HG03558 (cell line): ENCODE results near the gene FAM107A.
A peak's percentile ranks its signal among the peaks of the same experiment; 100 is the strongest.
"Not testable (repeated sequence)": the region's sequence is repeated elsewhere in the genome, so short reads cannot be mapped to it uniquely, and the experiment has no call there.

ENCODE experiments used
- ATAC-seq: cut with Tn5 transposase; IDR thresholded peaks from one replicate; pipeline ENCODE4 v1.9.1; 2021; ENCODE audit warnings: moderate number of reproducible peaks; ENCODE audit not compliant: unreplicated experiment; ENCODE audit errors: extremely low read depth

Gene FAM107A

GRCh38 chr3:58540176-58540858 is 36.9 kb downstream of the FAM107A start:
- ATAC-seq, result no peak

- ATAC-seq, result no peak
Measured at GRCh38 chr3:58539626-58540025, 37.6 kb downstream of the FAM107A start.

GRCh38 chr3:58537412-58538301 is 39.5 kb downstream of the FAM107A start:
- no peak for ATAC-seq

GRCh38 chr3:58536501-58537411 is 40.4 kb downstream of the FAM107A start, which contains the start of gene ACOX2:
ACOX2 (minus strand) TSS chr3:58537190; CDS start chr3:58535106, 2,084 bp downstream.
- ATAC-seq, result no peak

- ATAC-seq, result no peak
Measured at GRCh38 chr3:58535531-58536500, 41.4 kb downstream of the FAM107A start.

GRCh38 chr3:58534592-58535494 is 42.3 kb downstream of the FAM107A start:
- no peak for ATAC-seq

- ATAC-seq, result peak; percentile 89
Measured at GRCh38 chr3:58532794-58533220, 44.4 kb downstream of the FAM107A start.

- ATAC-seq, result no peak
Measured at GRCh38 chr3:58531956-58532355, 45.2 kb downstream of the FAM107A start.

- no peak for ATAC-seq
Measured at GRCh38 chr3:58531555-58531954, 45.6 kb downstream of the FAM107A start.

GRCh38 chr3:58530354-58530865 is 46.8 kb downstream of the FAM107A start:
- ATAC-seq, result no peak

GRCh38 chr3:58529516-58530353 is 47.5 kb downstream of the FAM107A start:
- ATAC-seq, result no peak

- no peak for ATAC-seq
Measured at GRCh38 chr3:58528629-58529028, 48.6 kb downstream of the FAM107A start.

GRCh38 chr3:58527440-58527839 is 49.8 kb downstream of the FAM107A start:
- not testable (repeated sequence) for ATAC-seq

- ATAC-seq, result no peak
Measured at GRCh38 chr3:58526515-58526957, 50.7 kb downstream of the FAM107A start.

GRCh38 chr3:58524326-58524888 is 52.8 kb downstream of the FAM107A start:
- ATAC-seq, result no peak

GRCh38 chr3:58522759-58523425 is 54.3 kb downstream of the FAM107A start:
- ATAC-seq, result no peak
